ENCODE measurements around the gene SHROOM1.

Gene SHROOM1

DNA sequence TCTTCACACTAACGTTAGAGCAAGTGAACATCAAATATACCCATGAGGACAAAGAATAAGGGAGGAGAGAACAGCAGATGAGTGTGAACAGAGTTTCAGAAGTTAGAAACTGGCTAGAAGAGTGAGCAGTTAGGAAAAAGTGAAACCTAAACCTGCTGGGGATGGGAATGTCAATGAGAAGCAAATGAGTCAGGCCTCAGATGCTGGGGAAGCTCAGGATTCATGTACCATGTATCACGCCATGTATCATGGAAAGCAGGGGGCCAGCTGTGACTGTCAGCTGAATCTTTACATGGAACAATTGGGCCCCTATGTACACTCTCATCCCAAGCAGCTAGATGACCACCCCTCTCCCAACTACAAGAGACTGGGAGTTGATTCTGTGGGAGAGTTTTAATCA, 19.6 kb upstream of the SHROOM1 start:
- no peaks in the 10 kb centered on the region for H3K27me3 ChIP-seq (ENCODE audit: control insufficient read depth, insufficient read depth, low read length)
- H3K4me1 ChIP-seq (ENCODE audit: control insufficient read depth, insufficient read depth, low read length): peaks cover 11% of the 10 kb centered on the region
- no peak overlapping the region for H3K27ac ChIP-seq (ENCODE audit: low read depth, low read length)
- no peak overlapping the region for H3K4me3 ChIP-seq (ENCODE audit: low read depth, low read length)
- H3K36me3 ChIP-seq (ENCODE audit: control insufficient read depth, insufficient read depth, low read length): no peaks in the 10 kb centered on the region
- H3K9ac ChIP-seq (ENCODE audit: low read depth, low read length): no peak overlapping the region
- no peaks in the 10 kb centered on the region for H3K9me3 ChIP-seq (ENCODE audit: control insufficient read depth, insufficient read depth, low read length)

DNA sequence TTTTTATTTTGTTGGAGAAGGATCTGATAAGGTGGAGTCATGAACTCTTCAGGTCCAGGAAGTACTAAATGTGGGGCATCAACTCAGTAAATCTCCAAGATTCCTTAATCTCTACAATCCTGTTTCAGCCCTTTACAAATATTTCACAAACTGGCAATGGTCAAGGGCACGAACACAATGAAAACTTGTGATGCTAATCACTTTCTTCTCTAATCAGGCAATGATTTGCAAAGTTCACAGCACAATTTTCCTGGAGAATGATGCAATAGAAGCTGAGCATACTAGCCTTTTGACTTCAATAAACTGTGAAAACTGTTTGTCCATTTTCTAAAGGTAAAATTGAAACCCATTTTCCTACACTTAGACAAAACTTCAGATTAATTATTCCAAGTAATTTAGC, 18.9 kb upstream of the SHROOM1 start:
- no peak overlapping the region for H3K4me3 ChIP-seq (ENCODE audit: low read depth, low read length)
- no peaks in the 10 kb centered on the region for H3K36me3 ChIP-seq (ENCODE audit: control insufficient read depth, insufficient read depth, low read length)
- H3K9ac ChIP-seq (ENCODE audit: low read depth, low read length): no peak overlapping the region
- peaks cover 8% of the 10 kb centered on the region for H3K4me1 ChIP-seq (ENCODE audit: control insufficient read depth, insufficient read depth, low read length)
- no peaks in the 10 kb centered on the region for H3K9me3 ChIP-seq (ENCODE audit: control insufficient read depth, insufficient read depth, low read length)
- no peaks in the 10 kb centered on the region for H3K27me3 ChIP-seq (ENCODE audit: control insufficient read depth, insufficient read depth, low read length)
- no peak overlapping the region for H3K27ac ChIP-seq (ENCODE audit: low read depth, low read length)

DNA sequence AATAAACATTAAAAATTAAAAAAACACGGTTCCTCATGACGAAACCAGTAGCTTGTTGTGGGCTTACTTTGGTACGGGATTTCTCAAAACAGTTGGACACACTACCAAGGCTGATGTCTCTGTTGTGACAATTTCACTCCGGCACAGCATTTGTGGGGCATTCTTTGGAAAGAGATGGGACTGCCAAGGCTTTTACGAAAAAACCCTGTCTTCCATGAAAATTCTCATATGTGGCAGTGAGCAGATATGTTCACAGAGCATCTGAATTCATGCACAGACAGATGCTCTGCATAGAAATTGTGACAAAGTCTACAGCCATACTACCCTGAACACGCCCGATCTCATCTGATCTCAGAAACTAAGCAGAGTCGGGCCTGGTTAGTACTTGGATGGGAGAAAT, 17.8 kb upstream of the SHROOM1 start:
- Histone ChIP-seq H3K4me1 (ENCODE audit: control insufficient read depth, insufficient read depth, low read length) (no peaks in the 10 kb centered on the region), H3K27me3 (ENCODE audit: control insufficient read depth, insufficient read depth, low read length) (no peaks in the 10 kb centered on the region), H3K4me3 (ENCODE audit: low read depth, low read length) (no peak overlapping the region), H3K9ac (ENCODE audit: low read depth, low read length) (no peak overlapping the region), H3K27ac (ENCODE audit: low read depth, low read length) (no peak overlapping the region), H3K36me3 (ENCODE audit: control insufficient read depth, insufficient read depth, low read length) (no peaks in the 10 kb centered on the region), H3K9me3 (ENCODE audit: control insufficient read depth, insufficient read depth, low read length) (no peaks in the 10 kb centered on the region)

DNA sequence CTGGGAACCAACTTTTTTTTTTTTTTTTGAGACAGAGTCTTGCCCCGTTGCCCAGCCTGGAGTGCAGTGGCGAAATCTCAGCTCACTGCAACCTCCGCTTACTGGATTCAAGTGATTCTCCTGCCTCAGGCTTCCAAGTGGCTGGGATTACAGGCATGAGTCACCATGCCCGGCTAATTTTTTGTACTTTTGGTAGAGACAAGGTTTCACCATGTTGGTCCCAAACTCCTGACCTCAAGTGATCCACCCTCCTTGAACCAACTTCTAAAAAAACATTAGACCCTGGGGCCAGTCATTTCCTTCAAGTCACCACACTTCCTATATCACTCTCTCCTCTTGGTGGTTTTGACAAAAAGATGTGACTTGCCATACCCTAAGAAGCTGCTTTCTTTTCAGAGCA, 10.9 kb upstream of the SHROOM1 start:
- no peak overlapping the region for H3K27ac ChIP-seq (ENCODE audit: low read depth, low read length)
- no peaks in the 10 kb centered on the region for H3K4me1 ChIP-seq (ENCODE audit: control insufficient read depth, insufficient read depth, low read length)
- no peak overlapping the region for H3K9ac ChIP-seq (ENCODE audit: low read depth, low read length)
- no peaks in the 10 kb centered on the region for H3K27me3 ChIP-seq (ENCODE audit: control insufficient read depth, insufficient read depth, low read length)
- H3K36me3 ChIP-seq (ENCODE audit: control insufficient read depth, insufficient read depth, low read length): no peaks in the 10 kb centered on the region
- H3K4me3 ChIP-seq (ENCODE audit: low read depth, low read length): no peak overlapping the region
- no peaks in the 10 kb centered on the region for H3K9me3 ChIP-seq (ENCODE audit: control insufficient read depth, insufficient read depth, low read length)

DNA sequence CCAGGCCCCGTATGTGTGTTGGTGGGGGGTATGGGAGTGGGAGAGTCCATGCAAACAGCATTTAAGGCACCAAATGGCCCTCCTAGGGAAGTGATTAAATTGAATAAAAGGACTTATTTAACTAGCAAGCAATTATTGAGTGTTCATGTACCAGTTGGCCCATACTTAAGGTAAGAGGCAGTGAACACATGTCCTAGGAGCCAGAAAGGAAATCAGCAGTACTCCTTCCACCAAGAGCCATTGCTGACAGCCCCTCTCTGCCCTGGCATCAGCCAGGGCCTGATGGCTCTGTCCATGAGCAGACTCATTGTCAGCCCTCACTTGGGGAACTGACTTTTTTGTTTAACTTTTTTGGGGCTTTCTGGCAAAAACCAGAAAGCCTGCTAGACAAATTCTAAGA, 10.4 kb upstream of the SHROOM1 start:
- Histone ChIP-seq H3K27ac (ENCODE audit: low read depth, low read length) (no peak overlapping the region), H3K36me3 (ENCODE audit: control insufficient read depth, insufficient read depth, low read length) (no peaks in the 10 kb centered on the region), H3K9me3 (ENCODE audit: control insufficient read depth, insufficient read depth, low read length) (no peaks in the 10 kb centered on the region), H3K4me3 (ENCODE audit: low read depth, low read length) (no peak overlapping the region), H3K9ac (ENCODE audit: low read depth, low read length) (no peak overlapping the region), H3K27me3 (ENCODE audit: control insufficient read depth, insufficient read depth, low read length) (no peaks in the 10 kb centered on the region), H3K4me1 (ENCODE audit: control insufficient read depth, insufficient read depth, low read length) (no peaks in the 10 kb centered on the region)

DNA sequence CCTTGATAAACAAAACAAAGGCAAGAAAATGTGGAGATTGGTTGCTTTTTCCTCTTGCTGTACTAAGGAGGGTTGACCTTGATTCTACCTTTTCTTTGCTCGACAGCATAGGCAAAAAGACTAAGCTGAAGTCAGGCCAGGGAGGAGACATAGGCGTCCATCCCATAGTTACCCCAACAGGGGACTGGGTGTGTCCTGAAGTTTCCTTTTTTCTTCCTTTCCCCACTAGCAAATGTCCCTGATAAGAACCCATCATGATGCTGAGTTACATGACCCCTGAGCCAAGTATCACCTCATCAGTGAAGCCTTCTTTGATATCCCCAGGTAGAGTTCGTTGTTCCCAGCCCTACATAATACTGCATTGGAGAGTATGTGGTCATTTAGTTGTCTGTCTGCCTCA, 9.9 kb upstream of the SHROOM1 start:
- Histone ChIP-seq H3K27ac (ENCODE audit: low read depth, low read length) (no peak overlapping the region), H3K4me1 (ENCODE audit: control insufficient read depth, insufficient read depth, low read length) (no peaks in the 10 kb centered on the region), H3K9me3 (ENCODE audit: control insufficient read depth, insufficient read depth, low read length) (no peaks in the 10 kb centered on the region), H3K4me3 (ENCODE audit: low read depth, low read length) (no peak overlapping the region), H3K27me3 (ENCODE audit: control insufficient read depth, insufficient read depth, low read length) (no peaks in the 10 kb centered on the region), H3K36me3 (ENCODE audit: control insufficient read depth, insufficient read depth, low read length) (no peaks in the 10 kb centered on the region), H3K9ac (ENCODE audit: low read depth, low read length) (no peak overlapping the region)

DNA sequence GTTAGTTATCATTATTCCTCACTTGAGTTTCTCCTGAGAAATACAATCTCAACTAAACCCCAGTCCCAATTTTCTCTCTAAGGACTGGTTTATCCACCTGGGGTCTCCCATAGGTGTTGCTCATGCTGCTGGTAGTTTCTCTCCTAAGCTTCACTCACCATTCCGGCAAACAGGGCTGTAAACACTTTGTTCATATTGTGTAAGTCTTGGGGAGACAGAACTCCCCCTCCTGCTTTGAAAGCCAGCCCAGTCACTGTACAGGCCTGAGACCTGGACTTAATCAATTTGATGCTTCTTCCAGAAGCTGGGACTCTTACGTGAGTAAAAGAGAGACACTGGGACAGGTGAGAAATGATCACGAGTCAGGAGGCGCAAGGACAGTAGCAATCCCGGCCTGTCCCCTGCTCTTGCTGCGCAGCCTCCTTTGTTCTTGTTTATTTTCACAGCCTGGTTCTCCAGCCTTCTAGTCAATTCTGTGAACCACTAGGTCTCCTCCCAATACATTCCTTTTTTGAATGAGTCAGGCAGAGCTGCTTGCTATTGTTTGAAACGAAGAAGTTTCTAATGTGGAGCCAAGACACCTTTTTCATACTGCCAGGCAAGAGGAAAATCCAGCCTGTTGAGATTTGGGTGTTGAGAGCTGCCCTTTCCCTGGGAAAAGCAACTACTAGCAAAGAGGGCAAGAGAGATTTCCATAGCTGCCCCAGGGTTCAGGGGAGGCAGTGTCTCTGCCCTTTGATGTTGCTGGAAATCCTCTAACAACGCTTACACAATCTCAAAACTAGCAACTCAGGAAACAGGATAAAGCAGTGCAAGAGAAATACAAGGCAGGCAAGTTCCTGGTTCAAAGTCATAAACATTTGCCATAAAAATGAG, 9.2 kb upstream of the SHROOM1 start:
- no peak overlapping the region for H3K9ac ChIP-seq (ENCODE audit: low read depth, low read length)
- no peaks in the 10 kb centered on the region for H3K4me1 ChIP-seq (ENCODE audit: control insufficient read depth, insufficient read depth, low read length)
- no peak overlapping the region for H3K27ac ChIP-seq (ENCODE audit: low read depth, low read length)
- H3K9me3 ChIP-seq (ENCODE audit: control insufficient read depth, insufficient read depth, low read length): no peaks in the 10 kb centered on the region
- H3K36me3 ChIP-seq (ENCODE audit: control insufficient read depth, insufficient read depth, low read length): no peaks in the 10 kb centered on the region
- H3K4me3 ChIP-seq (ENCODE audit: low read depth, low read length): no peak overlapping the region
- H3K27me3 ChIP-seq (ENCODE audit: control insufficient read depth, insufficient read depth, low read length): no peaks in the 10 kb centered on the region

DNA sequence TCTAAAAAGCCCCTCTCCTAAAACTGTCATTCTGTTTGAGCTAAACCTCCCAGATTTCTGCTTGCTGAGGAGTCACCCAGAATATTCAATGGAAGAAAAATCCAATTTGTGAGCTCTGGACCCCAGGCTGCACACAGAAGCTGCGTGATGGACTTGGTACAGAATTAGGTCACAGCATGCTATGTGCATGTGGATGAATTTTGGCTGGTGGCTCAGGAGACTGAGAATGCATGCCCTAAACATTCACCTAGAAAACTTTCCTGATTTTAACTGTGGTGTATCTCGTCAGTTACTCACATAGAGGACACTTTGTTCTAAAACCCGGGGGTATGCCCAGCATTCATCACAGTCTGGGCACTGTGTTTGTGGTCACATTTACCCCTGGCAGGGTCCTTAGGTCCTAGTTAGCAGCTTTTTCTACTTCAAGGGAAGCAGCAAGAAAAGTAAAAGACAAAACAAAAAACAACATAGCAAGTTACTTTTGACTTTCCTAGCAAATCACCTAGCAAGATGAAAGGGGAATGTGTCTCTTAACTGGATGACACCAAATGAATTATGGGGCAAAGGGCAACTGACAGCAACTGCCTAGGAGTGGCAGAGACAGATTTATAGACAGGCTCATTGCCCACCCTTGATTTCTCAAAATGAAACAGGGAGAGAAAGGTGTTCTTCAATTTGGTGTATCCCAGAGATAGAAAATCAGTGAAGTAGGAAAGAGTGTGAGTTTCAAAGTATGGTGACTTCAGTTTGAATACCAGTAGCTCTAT, 8.3 kb upstream of the SHROOM1 start:
- H3K9ac ChIP-seq (ENCODE audit: low read depth, low read length): no peak overlapping the region
- H3K27me3 ChIP-seq (ENCODE audit: control insufficient read depth, insufficient read depth, low read length): no peaks in the 10 kb centered on the region
- no peaks in the 10 kb centered on the region for H3K4me1 ChIP-seq (ENCODE audit: control insufficient read depth, insufficient read depth, low read length)
- H3K27ac ChIP-seq (ENCODE audit: low read depth, low read length): no peak overlapping the region
- H3K36me3 ChIP-seq (ENCODE audit: control insufficient read depth, insufficient read depth, low read length): no peaks in the 10 kb centered on the region
- no peak overlapping the region for H3K4me3 ChIP-seq (ENCODE audit: low read depth, low read length)
- no peaks in the 10 kb centered on the region for H3K9me3 ChIP-seq (ENCODE audit: control insufficient read depth, insufficient read depth, low read length)

DNA sequence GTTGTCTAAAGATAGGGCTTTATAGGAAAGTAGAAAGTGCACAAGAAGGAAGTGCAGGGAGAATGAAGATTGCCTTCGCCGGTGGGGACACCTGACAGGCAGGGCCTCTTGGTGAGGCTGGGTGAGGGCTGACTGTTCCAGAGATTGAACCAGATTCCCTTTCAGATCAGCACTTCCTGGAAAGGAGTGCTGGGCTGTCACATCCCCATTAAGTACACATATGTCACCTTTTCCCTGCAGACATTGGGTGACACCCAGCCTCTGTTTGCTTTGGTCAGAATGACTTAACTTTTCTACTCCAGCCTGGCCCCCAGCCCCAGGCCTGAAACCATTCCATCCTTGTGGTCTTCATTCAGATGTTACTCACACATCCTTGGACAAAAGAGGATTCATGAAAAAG, 7.4 kb upstream of the SHROOM1 start:
- Histone ChIP-seq H3K9ac (ENCODE audit: low read depth, low read length) (no peak overlapping the region), H3K27ac (ENCODE audit: low read depth, low read length) (no peak overlapping the region), H3K4me1 (ENCODE audit: control insufficient read depth, insufficient read depth, low read length) (no peaks in the 10 kb centered on the region), H3K27me3 (ENCODE audit: control insufficient read depth, insufficient read depth, low read length) (peaks cover 2% of the 10 kb centered on the region; the same call in 1 of the 2 replicates), H3K9me3 (ENCODE audit: control insufficient read depth, insufficient read depth, low read length) (no peaks in the 10 kb centered on the region), H3K4me3 (ENCODE audit: low read depth, low read length) (no peak overlapping the region), H3K36me3 (ENCODE audit: control insufficient read depth, insufficient read depth, low read length) (no peaks in the 10 kb centered on the region)

DNA sequence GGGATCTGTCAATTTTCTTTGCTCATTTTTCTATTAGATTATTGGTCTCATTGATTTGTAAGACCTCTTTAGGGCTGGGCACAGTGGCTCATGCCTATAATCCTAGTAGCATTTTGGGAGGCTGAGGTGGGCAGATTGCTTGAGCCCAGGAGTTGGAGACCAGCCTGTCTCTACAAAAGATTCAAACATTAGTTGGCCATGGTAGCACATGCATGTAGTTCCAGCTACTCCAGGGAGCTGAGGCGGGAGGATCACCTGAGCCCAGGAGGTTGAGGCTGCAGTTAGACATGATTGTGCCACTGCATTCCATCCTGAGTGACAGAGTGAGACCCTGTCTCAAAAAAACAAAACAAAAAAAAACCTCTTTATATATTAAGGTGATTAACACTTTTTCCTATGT, 6.4 kb upstream of the SHROOM1 start:
- no peaks in the 10 kb centered on the region for H3K9me3 ChIP-seq (ENCODE audit: control insufficient read depth, insufficient read depth, low read length)
- no peaks in the 10 kb centered on the region for H3K36me3 ChIP-seq (ENCODE audit: control insufficient read depth, insufficient read depth, low read length)
- H3K4me3 ChIP-seq (ENCODE audit: low read depth, low read length): no peak overlapping the region
- H3K27ac ChIP-seq (ENCODE audit: low read depth, low read length): no peak overlapping the region
- H3K9ac ChIP-seq (ENCODE audit: low read depth, low read length): no peak overlapping the region
- peaks cover 6% of the 10 kb centered on the region; the same call in 1 of the 2 replicates for H3K27me3 ChIP-seq (ENCODE audit: control insufficient read depth, insufficient read depth, low read length)
- H3K4me1 ChIP-seq (ENCODE audit: control insufficient read depth, insufficient read depth, low read length): no peaks in the 10 kb centered on the region

DNA sequence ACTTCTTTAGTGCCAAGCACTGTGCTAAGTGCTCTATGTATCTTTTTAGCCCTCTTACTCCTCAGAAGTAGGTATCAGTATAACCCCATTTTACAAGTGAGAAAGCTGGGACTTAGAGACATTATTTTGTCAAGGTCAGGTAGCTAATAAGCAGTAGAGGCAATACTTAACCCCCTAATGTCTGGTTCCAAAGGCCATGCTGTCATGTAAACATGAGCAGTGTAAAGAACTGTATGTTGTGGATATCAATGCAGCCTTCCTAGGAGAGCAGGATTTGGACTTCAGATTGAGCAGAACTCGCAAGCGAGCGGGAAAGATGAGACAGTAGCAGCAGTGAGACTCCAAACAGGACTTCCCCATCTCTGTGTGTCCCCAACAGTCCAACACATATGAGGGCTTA, 3.6 kb upstream of the SHROOM1 start:
- Histone ChIP-seq H3K27me3 (ENCODE audit: control insufficient read depth, insufficient read depth, low read length) (peaks cover 32% of the 10 kb centered on the region), H3K9me3 (ENCODE audit: control insufficient read depth, insufficient read depth, low read length) (no peaks in the 10 kb centered on the region), H3K9ac (ENCODE audit: low read depth, low read length) (no peak overlapping the region), H3K36me3 (ENCODE audit: control insufficient read depth, insufficient read depth, low read length) (no peaks in the 10 kb centered on the region), H3K4me1 (ENCODE audit: control insufficient read depth, insufficient read depth, low read length) (no peaks in the 10 kb centered on the region), H3K4me3 (ENCODE audit: low read depth, low read length) (no peak overlapping the region), H3K27ac (ENCODE audit: low read depth, low read length) (no peak overlapping the region)
